HAP-1 (cell line): Measurements from ENCODE around the gene ZCCHC17.
A peak's percentile ranks its signal among the peaks of the same experiment; 100 is the strongest.

ENCODE experiments used
- DNase-seq, 2 experiments: peaks; one replicate each; pipeline ENCODE4 v3.0.0-alpha.2; 2016 to 2020; ENCODE audit warnings: low spot score in 2 of 2
- H3K27me3 ChIP-seq: fragments of 250-450 bp; sonication (Bioruptor Pico); 2 replicates; pipeline ENCODE4 v1.5.1; 2020; ENCODE audit warnings: low read depth, mild to moderate bottlenecking, moderate library complexity
- H3K36me3 ChIP-seq: fragments of 250-450 bp; sonication (Bioruptor Pico); replicated peaks from 2 replicates; pipeline ENCODE4 v1.5.1; 2020; ENCODE audit warnings: mild to moderate bottlenecking
- H3K4me1 ChIP-seq: fragments of 250-450 bp; sonication (Bioruptor Pico); 2 replicates; pipeline ENCODE4 v1.5.1; 2020; ENCODE audit warnings: mild to moderate bottlenecking
- H3K4me3 ChIP-seq: fragments of 250-450 bp; sonication (Bioruptor Pico); 2 replicates; pipeline ENCODE4 v1.5.1; 2020; ENCODE audit warnings: mild to moderate bottlenecking, moderate library complexity
- H3K9me3 ChIP-seq: fragments of 250-450 bp; sonication (Bioruptor Pico); 2 replicates; pipeline ENCODE4 v1.5.1; 2020; ENCODE audit warnings: mild to moderate bottlenecking, moderate library complexity
- in situ Hi-C: fragments of 300-500 bp; cut with MboI; formaldehyde crosslinking; loops from 3 replicates; pipeline ENCODE4 v1.14.3; 2020; ENCODE audit warnings: low sequenced_read_pairs, inconsistent platforms, mixed read lengths

ZCCHC17 gene

DNA sequence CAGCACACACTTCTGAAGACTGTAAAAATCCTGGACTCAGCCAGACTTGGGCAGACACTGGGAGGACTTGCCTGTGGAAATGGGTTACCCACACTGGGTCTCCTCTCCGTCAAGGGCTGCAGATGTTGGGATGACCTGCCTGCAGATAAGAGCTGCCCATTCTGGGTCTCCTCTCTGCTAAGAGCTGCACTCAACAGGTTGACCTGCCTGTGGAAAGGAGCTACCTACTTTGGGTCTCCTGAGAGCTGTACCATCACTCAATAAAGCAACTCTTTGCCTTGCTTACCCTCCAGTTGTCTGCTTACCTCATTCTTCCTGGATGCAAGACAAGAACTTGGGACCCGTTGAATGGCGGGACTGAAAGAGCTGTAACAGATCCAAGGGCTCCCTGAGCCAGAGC lies 28.2 kb downstream of the ZCCHC17 start:
- in situ Hi-C loops = no loop called here
- Histone ChIP-seq H3K4me3 (no peak overlapping the region), H3K36me3 (peaks cover 11% of the 10 kb centered on the region), H3K27me3 (no peaks in the 10 kb centered on the region), H3K9me3 (no peaks in the 10 kb centered on the region), H3K4me1 (no peaks in the 10 kb centered on the region)
- DNase-seq = no peak

DNA sequence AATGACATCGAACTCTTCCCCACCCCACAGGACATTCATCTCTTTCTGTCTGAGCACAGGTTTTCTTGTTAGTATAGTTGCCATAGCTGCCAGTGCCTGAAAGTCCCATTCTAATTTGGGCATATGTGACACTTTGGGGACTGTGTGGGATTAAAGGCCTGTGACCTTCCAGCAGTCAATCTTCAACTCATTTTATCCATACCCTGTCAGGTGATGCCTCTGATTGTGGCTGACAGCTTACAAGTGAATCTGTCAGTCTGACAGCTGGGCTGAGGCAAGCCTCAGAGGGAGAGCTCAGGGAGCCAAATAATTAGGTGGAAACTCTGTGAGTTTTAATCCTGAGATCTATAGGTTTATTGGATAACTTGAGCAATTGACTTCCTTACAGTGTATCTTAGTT lies 29.6 kb downstream of the ZCCHC17 start:
- peaks cover 1% of the 10 kb centered on the region for H3K36me3 ChIP-seq
- H3K9me3 ChIP-seq = no peaks in the 10 kb centered on the region
- H3K4me1 ChIP-seq = no peaks in the 10 kb centered on the region
- in situ Hi-C loops = no loop called here
- no peaks in the 10 kb centered on the region for H3K27me3 ChIP-seq
- no peak for DNase-seq
- H3K4me3 ChIP-seq = no peak overlapping the region

DNA sequence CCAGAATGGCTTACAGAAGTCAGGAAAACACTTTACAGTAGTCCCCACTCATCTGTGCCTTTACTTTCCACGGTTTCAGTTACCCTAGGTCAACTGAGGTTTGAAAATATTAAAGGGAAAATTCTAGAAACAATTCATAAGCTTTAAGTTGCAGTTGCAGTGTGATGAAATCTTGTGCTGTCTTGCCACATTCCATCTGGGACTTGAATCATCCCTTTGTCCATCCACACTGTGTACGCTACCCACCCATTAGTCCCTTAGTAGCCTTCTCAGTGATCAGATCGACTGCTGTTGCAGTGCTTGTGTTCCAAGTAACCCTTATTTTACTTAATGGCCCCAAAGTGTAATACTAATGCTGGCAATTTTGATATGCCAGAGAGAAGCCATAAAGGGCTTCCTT lies 30.5 kb downstream of the ZCCHC17 start:
- no peak overlapping the region for H3K4me3 ChIP-seq
- in situ Hi-C loops = no loop called here
- DNase-seq = no peak
- H3K27me3 ChIP-seq = no peaks in the 10 kb centered on the region
- H3K4me1 ChIP-seq = no peaks in the 10 kb centered on the region
- H3K9me3 ChIP-seq = no peaks in the 10 kb centered on the region
- no peaks in the 10 kb centered on the region for H3K36me3 ChIP-seq

DNA sequence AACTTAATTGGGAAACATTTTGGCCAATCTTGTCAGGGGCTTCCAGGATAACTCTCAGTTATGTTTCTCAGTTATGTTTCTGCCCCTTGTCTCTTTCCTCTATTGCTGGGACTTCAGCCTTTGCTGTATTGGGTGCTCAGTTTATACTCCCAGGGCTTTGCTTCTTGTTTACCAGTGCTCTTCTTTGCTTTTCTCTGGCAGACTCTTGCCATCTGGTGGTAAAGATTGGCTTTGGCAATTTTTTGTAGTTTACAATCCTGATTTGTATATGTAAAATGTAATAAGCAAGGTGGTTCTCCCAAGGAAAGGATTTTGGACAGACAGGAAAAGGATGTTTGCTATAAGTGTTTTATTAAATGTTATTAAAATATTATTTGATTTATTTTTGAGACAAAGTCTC lies 38.2 kb downstream of the ZCCHC17 start:
- no peaks in the 10 kb centered on the region for H3K9me3 ChIP-seq
- no peak overlapping the region for H3K4me3 ChIP-seq
- no peaks in the 10 kb centered on the region for H3K36me3 ChIP-seq
- no peaks in the 10 kb centered on the region for H3K27me3 ChIP-seq
- peak in 1 of 2 experiments; percentile 27 for DNase-seq
- no peaks in the 10 kb centered on the region for H3K4me1 ChIP-seq
- in situ Hi-C loops = no loop called here

DNA sequence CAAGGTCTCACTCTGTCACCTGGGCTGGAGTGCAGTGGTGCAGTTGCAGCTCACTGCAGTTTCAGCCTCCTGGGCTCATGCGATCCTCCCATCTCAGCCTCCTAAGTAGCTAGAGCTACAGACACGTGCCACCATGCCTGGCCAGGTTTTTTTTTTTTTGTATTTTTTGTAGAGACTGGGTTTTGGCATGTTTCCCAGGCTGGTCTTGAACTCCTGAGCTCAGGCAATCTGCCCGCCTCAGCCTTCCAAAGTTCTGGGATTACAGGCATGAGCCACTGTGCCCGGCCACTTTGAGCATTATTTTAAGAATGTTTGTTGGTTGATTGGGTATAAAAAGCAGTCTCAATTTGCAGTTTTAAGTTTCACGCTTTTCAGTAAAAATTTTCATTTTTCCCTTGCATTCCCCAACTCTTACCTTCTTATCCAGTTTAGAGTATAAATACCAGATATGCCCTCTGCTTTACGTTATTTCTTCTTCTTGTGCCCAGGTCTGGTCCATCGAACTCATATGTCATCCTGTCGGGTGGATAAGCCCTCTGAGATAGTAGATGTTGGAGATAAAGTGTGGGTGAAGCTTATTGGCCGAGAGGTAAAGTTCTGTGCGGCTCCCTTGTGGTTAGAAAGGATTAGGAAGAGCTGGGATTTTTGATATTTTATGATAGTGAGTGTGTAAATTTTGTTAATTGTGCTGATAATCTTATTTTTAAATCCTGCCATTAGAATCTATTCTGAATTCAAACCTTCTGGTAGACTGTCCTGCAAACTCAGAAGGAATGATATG lies 40.0 kb downstream of the ZCCHC17 start:
- no peak for DNase-seq
- Histone ChIP-seq H3K4me1 (no peaks in the 10 kb centered on the region), H3K27me3 (no peaks in the 10 kb centered on the region), H3K4me3 (no peak overlapping the region), H3K9me3 (no peaks in the 10 kb centered on the region), H3K36me3 (0 out of 2 replicates have a peak, but pooled peaks cover 3% of the 10 kb centered on the region)
- in situ Hi-C loops = no loop called here

DNA sequence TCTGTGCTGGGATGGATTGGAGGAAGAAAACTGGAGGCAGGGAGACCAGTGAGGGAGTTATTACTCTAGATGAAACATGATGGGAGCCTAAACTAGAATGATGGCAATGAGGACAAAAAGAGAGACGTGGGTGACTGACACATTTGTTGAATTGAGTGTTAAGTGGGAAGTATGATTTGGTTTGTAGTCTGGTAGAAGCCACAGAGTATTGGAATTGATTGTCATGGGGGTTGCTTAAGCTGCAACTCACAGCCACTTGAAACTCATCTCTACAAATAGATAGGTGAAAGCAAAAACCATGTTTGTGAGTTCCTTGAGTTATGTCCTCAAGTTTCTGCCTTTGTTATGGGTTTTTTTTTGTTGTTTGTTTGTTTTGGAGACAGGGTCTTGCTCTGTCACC lies 47.7 kb downstream of the ZCCHC17 start:
- Histone ChIP-seq H3K36me3 (peaks cover 7% of the 10 kb centered on the region), H3K4me1 (no peaks in the 10 kb centered on the region), H3K27me3 (no peaks in the 10 kb centered on the region), H3K4me3 (no peak overlapping the region), H3K9me3 (no peaks in the 10 kb centered on the region)
- no peak for DNase-seq
- in situ Hi-C loops = no loop called here

DNA sequence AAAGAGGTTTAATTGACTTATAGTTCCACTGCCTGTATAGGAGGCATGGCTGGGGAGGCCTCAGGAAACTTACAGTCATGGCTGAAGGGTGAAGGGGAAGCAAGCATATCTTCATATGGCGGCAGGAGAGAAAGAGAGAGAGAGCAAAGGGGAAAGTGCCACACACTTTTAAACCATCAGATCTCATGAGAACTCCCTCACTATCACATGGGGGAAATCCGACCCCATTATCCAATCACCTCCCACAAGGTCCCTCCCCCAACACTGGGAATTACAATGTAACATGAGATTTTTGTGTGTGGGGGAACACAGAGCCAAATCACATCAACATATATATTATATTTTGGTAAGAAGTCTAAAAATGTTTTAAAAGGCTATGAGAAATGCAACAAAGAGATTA lies 48.8 kb downstream of the ZCCHC17 start:
- in situ Hi-C loops = no loop called here
- Histone ChIP-seq H3K36me3 (peaks cover 14% of the 10 kb centered on the region), H3K4me1 (no peaks in the 10 kb centered on the region), H3K9me3 (no peaks in the 10 kb centered on the region), H3K27me3 (no peaks in the 10 kb centered on the region), H3K4me3 (no peak overlapping the region)
- DNase-seq = no peak

DNA sequence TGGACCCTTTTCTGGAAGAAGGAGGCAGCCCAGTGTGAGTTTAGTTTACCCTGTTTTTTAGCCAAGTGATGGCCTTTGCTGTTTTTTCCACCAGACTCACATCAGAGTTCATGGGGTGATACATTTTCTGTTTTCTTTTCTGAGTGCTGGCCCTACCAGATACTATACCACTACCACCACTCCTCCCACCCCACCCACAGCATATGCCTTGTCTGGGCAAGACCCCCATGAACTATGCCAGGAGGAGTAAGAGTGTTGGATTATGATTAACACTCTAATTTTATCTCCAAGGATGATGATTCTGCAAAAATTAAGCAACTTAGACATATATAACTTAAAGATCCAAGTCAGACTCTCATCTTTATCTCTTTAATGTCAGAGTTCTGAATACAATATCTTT lies 50.0 kb downstream of the ZCCHC17 start:
- no peaks in the 10 kb centered on the region for H3K4me1 ChIP-seq
- in situ Hi-C loops = no loop called here
- H3K27me3 ChIP-seq = no peaks in the 10 kb centered on the region
- H3K9me3 ChIP-seq = no peaks in the 10 kb centered on the region
- no peak overlapping the region for H3K4me3 ChIP-seq
- H3K36me3 ChIP-seq = peaks cover 16% of the 10 kb centered on the region
- no peak for DNase-seq

DNA sequence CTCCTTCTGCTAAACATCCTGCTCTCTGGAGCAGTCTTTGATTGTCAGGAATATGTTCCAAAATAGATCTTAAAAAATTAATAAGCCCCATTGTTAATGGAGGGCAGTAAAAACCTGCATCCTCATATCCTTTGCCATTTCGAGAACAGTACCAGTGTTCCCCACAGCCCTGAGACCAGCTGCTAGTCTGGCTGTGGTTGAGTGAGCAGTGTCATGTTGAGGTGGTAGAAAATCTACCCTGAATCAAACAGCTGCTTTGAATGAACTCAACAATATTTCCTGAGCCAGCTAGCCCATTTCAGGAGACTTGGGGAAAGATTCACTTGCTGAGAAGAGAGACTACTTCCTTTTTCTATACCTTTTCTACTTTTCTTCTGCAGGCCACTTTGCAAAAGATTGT lies 51.6 kb downstream of the ZCCHC17 start:
- Histone ChIP-seq H3K4me1 (no peaks in the 10 kb centered on the region), H3K36me3 (peaks cover 16% of the 10 kb centered on the region), H3K4me3 (no peak overlapping the region), H3K27me3 (no peaks in the 10 kb centered on the region), H3K9me3 (no peaks in the 10 kb centered on the region)
- no peak for DNase-seq
- in situ Hi-C loops = no loop called here

DNA sequence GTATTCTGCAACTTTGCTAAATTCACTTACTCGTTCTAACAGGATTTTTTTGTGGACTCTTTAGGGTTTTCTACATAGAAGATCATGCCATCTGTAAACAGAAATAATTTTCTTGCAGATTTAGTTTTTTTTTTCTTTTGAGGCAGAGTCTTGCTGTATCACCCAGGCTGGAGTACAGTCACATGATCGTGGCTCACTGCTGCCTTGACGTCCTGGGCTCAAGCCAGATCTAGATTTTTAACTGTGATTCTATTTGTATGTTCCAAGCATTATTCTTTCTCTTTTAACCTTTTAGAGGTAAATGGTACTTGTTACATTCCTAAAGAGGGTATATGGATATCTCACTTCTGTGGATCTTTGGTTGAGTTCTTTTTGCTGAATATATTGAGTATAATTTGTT lies 57.5 kb downstream of the ZCCHC17 start:
- in situ Hi-C loops = no loop called here
- peaks cover 14% of the 10 kb centered on the region; the same call in 1 of the 2 replicates for H3K36me3 ChIP-seq
- no peak for DNase-seq

DNA sequence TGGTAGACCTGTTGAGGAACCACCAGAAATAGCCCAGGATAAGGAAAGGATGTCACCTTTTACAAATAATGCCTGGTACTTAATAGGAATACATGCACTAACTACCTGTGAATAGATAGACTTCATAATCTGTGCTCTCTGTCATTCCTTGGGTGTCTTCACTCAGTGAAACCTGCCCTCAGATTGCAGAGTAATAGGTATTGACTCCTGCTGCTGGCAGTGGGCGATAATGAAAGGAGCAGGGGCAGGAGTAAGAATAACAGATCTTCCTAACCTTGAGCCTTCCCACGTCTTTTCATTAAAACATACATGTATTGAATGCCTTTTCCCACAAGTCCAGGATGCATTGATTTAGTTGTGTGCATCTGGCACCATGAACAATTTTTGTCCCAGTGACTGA lies 59.6 kb downstream of the ZCCHC17 start:
- no peak for DNase-seq
- Histone ChIP-seq H3K36me3 (no peaks in the 10 kb centered on the region), H3K9me3 (no peaks in the 10 kb centered on the region), H3K27me3 (no peaks in the 10 kb centered on the region), H3K4me3 (no peak overlapping the region), H3K4me1 (no peaks in the 10 kb centered on the region)
- in situ Hi-C loops = no loop called here

More for the DNA sequence above, 57.5 kb downstream of the ZCCHC17 start:
- Histone ChIP-seq H3K4me3 (no peak overlapping the region), H3K27me3 (no peaks in the 10 kb centered on the region), H3K4me1 (no peaks in the 10 kb centered on the region), H3K9me3 (no peaks in the 10 kb centered on the region)

DNA sequence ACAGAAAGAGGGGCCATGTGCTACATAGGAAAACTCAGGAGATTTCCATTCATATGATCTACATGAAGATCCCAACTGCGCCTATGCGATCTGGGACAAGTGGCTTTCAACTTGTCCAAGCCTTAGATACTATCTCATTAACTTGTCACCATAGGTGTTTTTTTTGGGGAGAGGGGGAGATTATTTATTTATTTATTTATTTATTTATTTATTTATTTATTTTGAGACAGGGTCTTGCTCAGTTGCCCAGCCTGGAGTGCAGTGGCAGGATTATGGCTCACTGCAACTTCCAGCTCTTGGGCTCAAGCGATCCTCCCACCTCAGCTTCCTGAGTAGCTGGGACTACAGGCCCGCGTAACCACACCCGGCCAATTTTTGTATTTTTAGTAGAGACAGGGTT lies 64.8 kb downstream of the ZCCHC17 start:
- H3K36me3 ChIP-seq = peaks cover 12% of the 10 kb centered on the region

DNA sequence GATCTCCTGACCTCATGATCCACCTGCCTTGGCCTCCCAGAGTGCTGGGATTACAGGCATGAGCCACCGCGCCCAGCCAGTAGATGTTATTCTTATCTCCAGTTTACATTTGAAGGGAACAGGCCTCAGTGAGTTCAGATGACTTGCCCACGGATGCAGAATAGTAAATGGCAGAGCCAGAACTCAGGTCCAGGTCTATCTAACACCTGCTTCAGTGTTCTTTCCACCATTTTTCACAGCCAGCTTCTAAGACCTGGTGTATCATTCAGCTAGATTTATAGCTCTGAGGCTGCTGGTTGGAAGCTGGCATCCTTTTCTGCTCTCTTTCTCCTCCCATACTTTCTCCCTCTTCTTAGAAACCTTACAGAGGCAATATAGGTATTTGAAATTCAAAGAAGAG lies 65.2 kb downstream of the ZCCHC17 start:
- H3K9me3 ChIP-seq = no peaks in the 10 kb centered on the region
- no peak overlapping the region for H3K4me3 ChIP-seq
- H3K27me3 ChIP-seq = no peaks in the 10 kb centered on the region
- in situ Hi-C loops = no loop called here
- peaks cover 14% of the 10 kb centered on the region for H3K36me3 ChIP-seq
- H3K4me1 ChIP-seq = no peaks in the 10 kb centered on the region
- DNase-seq = no peak

More for the DNA sequence above, 64.8 kb downstream of the ZCCHC17 start:
- H3K4me1 ChIP-seq = no peaks in the 10 kb centered on the region
- in situ Hi-C loops = no loop called here
- H3K4me3 ChIP-seq = no peak overlapping the region
- H3K27me3 ChIP-seq = no peaks in the 10 kb centered on the region
- DNase-seq = no peak
- no peaks in the 10 kb centered on the region for H3K9me3 ChIP-seq

DNA sequence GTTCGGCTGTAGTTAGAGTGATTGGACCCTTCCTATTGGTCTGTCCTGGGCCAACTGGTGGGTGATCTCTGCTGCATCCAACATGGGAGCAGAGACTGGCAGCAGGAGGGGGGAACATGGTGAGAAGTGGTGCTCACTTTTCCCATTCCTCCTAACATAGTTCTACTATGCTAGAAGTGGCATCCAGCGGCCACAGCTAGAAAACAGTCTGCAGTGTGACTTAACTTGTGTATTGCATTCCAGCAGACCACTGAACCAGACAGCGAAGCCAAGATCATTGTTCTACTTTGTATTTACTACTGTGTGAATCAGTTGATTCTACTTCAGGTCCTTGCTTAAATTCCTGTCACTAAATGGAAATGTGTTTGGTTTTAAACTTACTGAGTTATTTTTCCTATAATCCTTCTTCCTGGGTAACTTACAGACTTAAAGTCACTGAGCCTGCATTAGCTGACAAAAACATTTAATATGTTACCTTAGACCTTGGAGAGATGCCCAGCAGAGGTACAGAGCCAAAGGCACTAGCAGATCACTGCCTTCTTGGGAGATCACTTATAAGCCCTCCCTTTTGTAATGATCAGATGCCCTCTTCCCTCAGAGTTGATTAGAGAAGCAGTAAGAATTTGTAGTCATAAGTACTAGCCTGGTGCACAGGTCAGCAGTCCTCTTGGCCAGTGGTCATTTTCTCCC lies 67.9 kb downstream of the ZCCHC17 start:
- Histone ChIP-seq H3K27me3 (no peaks in the 10 kb centered on the region), H3K4me3 (no peak overlapping the region), H3K4me1 (no peaks in the 10 kb centered on the region), H3K36me3 (peaks cover 15% of the 10 kb centered on the region), H3K9me3 (no peaks in the 10 kb centered on the region)
- no peak for DNase-seq
- in situ Hi-C loops = no loop called here
